Stimulated activated CD8-positive, alpha-beta memory T cell treated with anti-CD3 and anti-CD28 coated beads, Interleukin-15, amount 100 ng/mL, for 48 hours (primary cell): ENCODE data around the gene CGGBP1.
"Not testable (repeated sequence)": the region's sequence is repeated elsewhere in the genome, so short reads cannot be mapped to it uniquely, and the experiment has no call there.

ENCODE experiments used
- DNase-seq, 2 donors: peaks; one replicate each; pipeline ENCODE4 v3.0.0-alpha.2; 2020; ENCODE audit warnings: low read depth in 2 of 2

The CGGBP1 gene

DNA sequence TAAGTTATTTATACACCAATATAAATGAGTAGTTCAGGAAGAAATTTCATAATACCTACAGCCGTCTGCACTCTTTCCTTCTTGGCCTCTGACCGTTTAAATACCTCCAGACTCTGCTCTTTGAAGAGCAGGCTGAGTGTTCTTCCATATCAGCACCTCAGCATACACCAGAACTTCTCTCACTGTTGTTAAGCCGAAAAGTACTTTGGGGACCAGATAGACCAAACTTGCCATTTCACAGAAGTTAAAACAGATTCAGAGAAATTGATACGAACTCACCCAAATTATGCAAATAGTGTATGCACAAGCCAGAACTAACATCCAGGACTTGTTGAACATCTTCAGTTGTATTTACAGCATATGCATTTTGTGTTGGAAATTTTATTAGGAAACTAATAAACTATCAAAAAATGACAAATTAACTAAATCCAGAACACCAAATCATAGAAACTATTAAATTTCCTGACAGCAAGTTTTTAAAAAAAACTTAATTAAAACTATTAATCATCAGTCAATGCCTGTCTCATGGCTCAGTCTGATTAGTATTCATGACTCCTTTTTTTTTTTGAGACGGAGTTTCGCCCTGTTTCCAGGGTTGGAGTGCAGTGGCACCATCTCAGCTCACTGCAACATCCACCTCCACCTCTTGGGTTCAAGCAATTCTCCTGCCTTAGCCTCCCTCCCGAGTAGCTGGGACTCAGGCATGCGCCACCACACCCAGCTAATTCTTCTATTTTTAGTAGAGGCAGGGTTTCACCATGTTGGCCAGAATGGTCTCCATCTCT is 24.1 kb downstream of the CGGBP1 start:
- DNase-seq, result no peak

DNA sequence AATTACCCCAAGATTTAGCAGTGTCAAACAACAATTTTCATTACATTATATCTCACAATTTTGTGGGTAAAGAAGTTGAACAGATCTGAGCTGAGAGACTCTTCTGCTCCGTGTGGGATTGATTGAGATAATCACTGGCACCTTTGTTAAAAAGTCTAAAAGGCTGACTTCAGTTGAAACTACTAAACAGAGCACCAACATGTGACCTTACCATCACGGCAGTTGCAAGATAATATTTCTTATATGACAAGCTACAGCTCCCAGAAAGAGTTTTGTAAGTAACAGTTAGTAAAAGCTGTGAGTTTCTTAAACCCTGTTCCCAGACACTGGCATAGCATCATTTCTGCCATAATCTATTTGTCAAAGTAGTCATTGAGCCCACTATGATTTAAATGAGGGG is 25.0 kb downstream of the CGGBP1 start:
- DNase-seq, result no peak

DNA sequence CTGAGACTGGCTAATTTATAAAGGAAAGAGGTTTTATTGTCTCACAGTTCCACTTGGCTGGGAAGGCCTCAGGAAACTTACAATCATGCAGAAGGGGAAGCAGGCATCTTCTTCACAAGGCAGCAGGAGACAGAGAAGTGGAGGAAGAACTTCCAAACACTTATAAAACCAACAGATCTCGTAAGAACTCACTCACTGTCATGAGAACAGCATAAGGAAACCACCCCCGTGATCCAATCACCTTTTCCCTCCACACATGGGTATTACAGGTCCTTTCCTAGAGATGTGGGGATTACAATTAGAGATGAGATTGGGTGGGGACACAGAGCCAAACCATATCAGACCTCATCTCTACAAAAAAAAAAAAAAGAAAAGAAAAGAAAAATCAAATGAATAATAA is 25.7 kb downstream of the CGGBP1 start:
- DNase-seq, result no peak

DNA sequence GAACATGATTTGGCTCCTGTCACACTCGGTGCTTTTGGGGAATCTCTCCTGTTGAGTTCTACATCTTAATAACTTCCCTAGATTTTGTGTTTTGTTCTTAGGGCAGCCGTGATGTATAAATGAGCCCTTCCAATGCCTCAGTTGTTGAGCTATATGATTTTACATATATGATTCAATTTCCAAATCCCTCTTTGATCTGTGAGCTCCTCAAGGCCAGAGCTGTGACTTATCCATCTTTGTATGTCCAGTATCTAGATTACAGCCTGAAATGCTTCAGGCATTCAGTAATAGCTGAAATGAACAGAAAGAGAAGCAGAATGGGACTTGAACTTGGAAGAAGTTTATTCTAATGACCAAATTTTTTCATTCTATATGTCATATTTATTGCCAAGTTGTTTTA is 26.6 kb downstream of the CGGBP1 start:
- no peak for DNase-seq

DNA sequence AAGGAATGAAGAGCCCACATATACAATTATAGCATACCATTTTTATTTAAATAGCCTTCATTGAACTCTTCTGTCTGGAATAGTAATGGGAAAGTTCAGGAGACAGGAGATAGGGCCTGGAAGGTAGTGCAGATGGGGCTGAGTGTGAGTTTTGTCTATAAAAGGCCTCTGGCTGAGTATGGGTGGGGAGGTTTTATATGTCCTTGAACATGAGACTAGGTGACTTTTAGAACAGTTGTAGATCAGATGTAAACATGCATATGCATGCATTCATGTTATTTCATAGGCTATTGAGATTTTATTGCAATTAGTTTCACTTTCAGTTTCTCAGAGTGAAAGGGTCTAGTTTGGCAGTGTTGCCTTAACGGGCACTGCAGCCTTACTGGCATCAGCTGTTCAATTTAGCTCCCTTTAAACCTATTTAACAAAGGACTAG is 27.1 kb downstream of the CGGBP1 start:
- DNase-seq, result no peak

DNA sequence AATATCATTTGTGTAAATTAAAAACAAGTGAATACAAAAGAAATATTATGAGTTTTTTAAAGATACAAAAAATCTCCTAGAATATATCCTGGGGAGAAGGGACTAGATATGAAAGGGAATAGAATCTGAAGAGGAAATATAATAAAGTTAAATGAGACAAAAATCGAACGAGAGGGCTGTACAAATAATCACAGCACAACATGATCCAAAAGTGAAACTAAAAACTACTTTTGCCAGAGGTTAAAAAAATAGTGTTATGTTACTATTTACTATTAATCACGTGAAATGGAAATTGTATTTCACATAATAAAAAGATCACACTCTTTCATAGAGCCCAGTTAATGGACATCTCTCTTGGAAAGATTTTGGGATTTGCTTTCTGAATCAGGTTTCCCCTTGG is 28.6 kb downstream of the CGGBP1 start:
- no peak for DNase-seq

DNA sequence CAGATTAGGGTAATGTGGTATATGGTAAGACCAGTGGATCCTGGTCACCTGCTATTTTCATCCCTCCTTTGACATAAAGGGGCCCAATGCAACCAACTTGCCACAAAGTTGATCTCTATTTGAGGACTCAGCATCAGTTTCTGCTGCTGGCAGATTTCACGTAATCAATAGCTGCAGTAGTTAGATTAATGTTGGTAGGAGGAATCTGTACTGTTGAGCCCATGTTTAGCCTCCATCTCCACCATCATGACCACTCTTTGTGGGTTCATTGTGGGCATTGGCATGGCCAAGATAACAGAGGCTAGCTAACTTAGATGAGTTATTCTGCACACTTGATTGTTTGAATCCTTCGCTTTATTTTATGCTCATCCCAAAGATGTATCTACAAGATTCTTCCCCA is 29.9 kb downstream of the CGGBP1 start:
- DNase-seq, result no peak

DNA sequence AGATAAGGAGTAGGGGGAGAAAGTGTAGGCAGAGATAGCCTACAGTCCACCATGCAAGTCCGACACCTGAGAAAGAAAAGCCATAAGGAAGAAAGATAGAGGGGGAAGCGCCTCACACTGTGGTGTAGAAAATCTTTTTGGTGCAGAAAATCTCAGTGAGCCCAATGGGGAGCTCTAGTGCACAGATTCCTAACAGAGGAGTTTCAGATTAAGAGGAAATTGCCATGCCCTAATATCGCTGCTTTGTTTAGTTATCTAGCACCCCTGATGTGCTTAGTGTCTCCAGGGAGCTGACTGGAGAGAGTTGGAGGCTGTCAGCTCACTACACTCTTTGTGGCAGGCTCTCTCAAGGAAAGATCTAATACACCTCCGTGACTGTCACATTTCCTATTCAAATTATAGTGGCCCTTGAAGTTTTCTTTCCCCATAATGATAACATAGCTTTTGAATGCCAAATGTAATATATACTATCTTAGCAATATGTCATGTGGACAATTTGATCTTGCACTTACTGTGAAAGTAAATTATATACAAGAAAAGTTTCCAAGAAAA is 33.7 kb downstream of the CGGBP1 start:
- DNase-seq, result no peak

DNA sequence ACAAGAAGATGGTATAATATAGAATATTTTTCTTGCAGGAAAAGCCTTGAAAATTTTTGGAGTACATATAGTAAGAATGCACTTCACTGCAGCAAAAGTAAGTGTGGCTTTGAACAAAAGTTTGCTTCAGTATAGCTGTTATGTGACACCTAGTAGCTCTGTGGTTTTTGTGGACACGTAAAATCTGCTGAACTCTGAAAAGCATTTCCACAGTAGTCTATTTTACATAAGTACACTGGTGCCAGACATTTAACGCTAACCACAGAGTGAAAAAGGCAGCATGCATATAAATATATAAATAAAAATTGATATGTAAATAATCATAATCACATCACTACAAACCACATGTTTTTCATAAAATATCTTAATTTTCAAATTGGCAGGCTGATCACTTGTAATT is 39.8 kb downstream of the CGGBP1 start:
- DNase-seq, result no peak

DNA sequence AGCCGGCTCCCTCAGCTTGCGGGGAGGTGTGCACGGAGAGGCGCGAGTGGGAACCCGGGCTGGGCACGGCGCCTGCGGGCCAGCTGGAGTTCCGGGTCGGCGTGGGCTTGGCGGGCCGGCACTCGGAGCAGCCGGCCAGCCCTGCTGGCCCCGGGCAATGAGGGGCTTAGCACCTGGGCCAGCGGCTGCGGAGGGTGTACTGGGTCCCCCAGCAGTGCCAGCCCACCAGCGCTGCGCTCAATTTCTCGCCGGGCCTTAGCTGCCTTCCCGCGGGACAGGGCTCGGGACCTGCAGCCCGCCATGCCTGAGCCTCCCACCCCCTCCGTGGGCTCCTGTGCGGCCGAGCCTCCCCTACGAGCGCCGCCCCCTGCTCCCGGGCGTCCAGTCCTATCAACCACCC is 43.1 kb downstream of the CGGBP1 start:
- not testable (repeated sequence) for DNase-seq

DNA sequence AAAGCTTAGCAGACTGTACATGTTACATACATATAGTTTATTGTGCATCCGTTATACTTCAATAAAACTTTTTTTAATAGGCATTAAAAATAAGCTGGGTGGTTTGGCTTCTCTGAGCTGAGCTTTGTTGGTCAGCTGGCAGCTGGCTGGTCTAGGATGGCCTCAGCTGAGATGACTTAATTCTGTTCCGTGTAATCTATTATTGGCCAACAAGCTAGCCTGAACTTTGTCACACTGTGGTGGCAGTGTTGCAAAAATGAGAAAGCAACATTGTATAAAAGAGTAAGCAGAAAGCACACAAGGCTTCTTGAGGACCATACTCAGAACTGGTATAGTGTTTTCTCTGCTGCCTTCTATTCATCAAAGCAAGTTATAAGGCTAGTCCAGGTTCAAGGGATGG is 45.2 kb downstream of the CGGBP1 start:
- DNase-seq, result no peak

DNA sequence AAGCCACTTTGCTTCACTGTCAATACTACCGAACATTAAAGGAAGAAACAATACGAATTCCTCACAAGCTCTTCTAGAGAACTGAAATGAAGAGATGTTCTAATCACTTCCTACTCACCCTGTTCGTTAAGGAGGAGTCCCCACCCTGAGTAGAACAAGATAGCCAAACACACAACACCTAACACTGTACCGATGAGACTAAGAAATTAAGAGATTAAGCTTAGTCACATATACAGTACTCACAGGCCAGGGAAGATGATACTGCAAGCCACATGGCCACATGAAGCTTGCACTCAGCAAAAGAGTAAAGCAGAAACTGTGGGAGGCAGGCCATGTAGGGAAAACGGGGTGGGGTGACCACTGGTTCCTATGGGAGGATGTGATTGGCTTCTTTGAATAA is 48.0 kb downstream of the CGGBP1 start:
- DNase-seq, result no peak

DNA sequence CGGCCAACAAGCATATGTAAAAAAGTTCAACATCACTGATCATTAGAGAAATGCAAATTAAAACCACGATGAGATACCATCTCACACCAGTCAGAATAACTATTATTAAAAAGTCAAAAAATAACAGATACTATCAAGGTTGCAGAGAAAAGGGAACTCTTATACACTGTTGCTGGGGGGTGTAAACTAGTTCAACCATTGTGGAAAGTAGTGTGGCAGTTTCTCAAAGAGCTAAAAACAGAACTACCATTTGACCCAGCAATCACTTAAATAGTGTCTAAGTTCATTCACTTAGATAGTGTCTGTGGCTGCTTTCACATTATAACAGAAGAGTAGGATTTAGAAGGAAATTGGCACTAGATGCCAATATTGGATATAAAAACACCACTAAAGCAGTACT is 49.7 kb downstream of the CGGBP1 start:
- DNase-seq, result no peak

DNA sequence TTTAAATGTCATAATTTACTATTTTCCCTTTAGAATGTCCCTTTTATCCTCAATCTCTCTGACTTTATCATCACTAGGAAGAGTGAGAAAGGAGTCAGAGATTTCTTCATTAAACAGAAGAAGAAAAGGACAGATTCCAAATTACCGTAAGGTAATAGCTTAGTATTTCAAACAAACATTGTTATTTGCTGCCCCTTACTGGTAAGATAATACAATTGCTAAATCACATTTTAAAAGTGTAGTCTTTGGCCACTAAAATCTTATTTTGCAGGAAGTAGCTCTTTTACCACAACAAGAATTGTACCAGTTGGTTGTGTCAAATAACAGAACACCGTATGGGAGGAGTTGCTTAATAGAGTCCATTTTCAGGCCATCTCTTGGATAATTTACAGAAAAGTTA is 53.7 kb downstream of the CGGBP1 start:
- DNase-seq, result no peak

DNA sequence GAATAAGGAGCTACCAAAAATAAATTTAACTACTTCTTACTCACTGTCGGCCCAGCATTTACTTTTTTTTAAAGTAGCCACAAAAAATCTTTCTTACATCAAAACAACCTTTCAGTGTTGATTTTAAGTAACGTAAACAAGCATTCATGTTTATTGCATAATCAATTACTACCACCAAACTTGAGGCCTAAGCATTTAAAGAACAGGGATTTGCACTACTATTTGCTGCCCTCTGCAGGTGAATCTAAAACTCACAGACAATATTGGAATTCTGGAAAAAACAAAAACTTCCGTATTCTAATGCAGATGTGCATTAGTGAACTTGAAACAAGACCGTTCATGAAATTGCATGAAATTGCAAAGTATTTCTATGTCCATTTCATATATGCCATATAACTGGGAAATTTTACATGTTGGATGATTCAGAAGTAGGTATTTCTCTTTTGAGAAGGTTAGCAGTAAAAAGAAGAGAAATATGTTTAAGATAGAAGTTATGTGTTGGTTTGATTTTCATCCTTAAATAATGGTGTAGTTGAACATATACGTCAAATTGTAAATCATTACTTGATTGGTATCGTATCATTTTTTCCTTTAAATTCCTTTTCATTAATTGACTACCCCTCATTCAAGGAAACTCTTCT is 55.6 kb downstream of the CGGBP1 start:
- no peak for DNase-seq

DNA sequence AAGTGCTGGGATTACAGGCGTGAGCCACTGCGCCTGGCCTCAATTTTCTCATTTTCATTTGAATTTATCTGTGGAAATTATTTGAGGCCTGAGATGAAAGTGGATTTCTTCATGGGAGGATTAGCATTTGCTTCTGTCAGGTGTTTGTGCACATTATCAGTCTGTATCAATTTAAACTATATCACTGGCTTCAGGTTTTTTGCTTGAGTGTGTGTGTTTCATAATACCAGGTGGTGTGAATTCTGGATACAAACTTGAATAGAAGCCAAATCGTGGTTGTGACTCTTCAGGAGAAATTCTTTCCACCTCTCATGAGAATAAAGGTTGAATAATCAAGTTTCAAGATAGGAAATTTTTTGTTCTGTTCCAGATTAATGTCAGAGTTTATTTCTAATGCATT is 56.4 kb downstream of the CGGBP1 start:
- DNase-seq, result no peak
